Naive thymus-derived CD4-positive, alpha-beta T cell (primary cell): ENCODE measurements around the gene SLC22A8. TPM values are rescaled to one million over a fixed set of nuclear protein-coding genes. Genes with fewer than 3 reads are reported as not detected.

ENCODE experiments used
- ATAC-seq: fragments of 150-1000 bp; cut with Tn5 transposase; 2 replicates; pipeline ENCODE4 v1.10.0; 2021; ENCODE audit warnings: mild to moderate bottlenecking, moderate library complexity
- CTCF ChIA-PET: fragments of 350-600 bp; sonication (Branson Sonifier 250); formaldehyde crosslinking; loops from one replicate; lab custom pipeline; 2021; ENCODE audit warnings: antibody characterized with exemption; lab: Charles Lee
- POLR2A ChIA-PET: fragments of 350-600 bp; sonication (Branson Sonifier 250); formaldehyde crosslinking; loops from one replicate; lab custom pipeline; 2021; ENCODE audit warnings: antibody characterized with exemption, inconsistent platforms; lab: Charles Lee
- DNase-seq, 9 donors: peaks; one replicate each; pipeline versions ENCODE4 v3.0.0 to v3.0.0-alpha.2; 2020 to 2022; ENCODE audit warnings: mixed read lengths in 1 of 9
- H3K27ac ChIP-seq: one replicate; pipeline ENCODE4 v1.7.0; 2013; ENCODE audit warnings: mild to moderate bottlenecking, low read depth, low read length, moderate library complexity
- H3K27me3 ChIP-seq, 2 donors: one replicate each; pipeline ENCODE4 v1.7.0; 2013; ENCODE audit warnings: low read length in 2 of 2, mild to moderate bottlenecking in 2 of 2, moderate library complexity in 2 of 2; ENCODE audit not compliant: control insufficient read depth in 2 of 2, insufficient read depth in 2 of 2
- H3K36me3 ChIP-seq, 3 experiments: 1 replicate in 2 of 3; 2 replicates in 1 of 3; pipeline ENCODE4 v1.7.0; 2013; ENCODE audit warnings: low read length in 3 of 3, mild to moderate bottlenecking in 3 of 3, moderate library complexity in 1 of 3; ENCODE audit not compliant: insufficient read depth in 3 of 3, control insufficient read depth in 2 of 3
- H3K4me1 ChIP-seq, 2 donors: one replicate each; pipeline ENCODE4 v1.7.0; 2013; ENCODE audit warnings: low read length in 2 of 2, mild to moderate bottlenecking in 2 of 2, moderate library complexity in 1 of 2; ENCODE audit not compliant: control insufficient read depth in 2 of 2, insufficient read depth in 2 of 2
- H3K4me3 ChIP-seq: 2 replicates; pipeline ENCODE4 v1.7.0; 2013; ENCODE audit warnings: mild to moderate bottlenecking, low read length
- H3K9me3 ChIP-seq, 3 experiments: 1 replicate in 2 of 3; 2 replicates in 1 of 3; pipeline ENCODE4 v1.7.0; 2013; ENCODE audit warnings: low read length in 3 of 3; ENCODE audit not compliant: control insufficient read depth in 2 of 3
- H3K27ac Mint-ChIP-seq, 9 donors: one replicate each; pipeline ENCODE4 v1.8.0; 2020 to 2022; ENCODE audit warnings: mixed read lengths in 9 of 9, mild to moderate bottlenecking in 8 of 9, moderate library complexity in 5 of 9, inconsistent platforms in 2 of 9
- H3K27me3 Mint-ChIP-seq, 5 donors: one replicate each; pipeline ENCODE4 v1.8.0; 2021 to 2022; ENCODE audit warnings: mixed read lengths in 5 of 5, mild to moderate bottlenecking in 1 of 5
- H3K36me3 Mint-ChIP-seq, 5 donors: one replicate each; pipeline ENCODE4 v1.8.0; 2020 to 2022; ENCODE audit warnings: mixed read lengths in 5 of 5, mild to moderate bottlenecking in 3 of 5, inconsistent platforms in 1 of 5
- H3K4me1 Mint-ChIP-seq, 7 donors: one replicate each; pipeline ENCODE4 v1.8.0; 2020 to 2022; ENCODE audit warnings: mixed read lengths in 7 of 7, mild to moderate bottlenecking in 3 of 7, inconsistent platforms in 1 of 7
- H3K4me3 Mint-ChIP-seq, 10 donors: one replicate each; pipeline ENCODE4 v1.8.0; 2020 to 2022; ENCODE audit warnings: mild to moderate bottlenecking in 10 of 10, mixed read lengths in 10 of 10, moderate library complexity in 6 of 10, inconsistent platforms in 2 of 10
- H3K9me3 Mint-ChIP-seq, 11 donors: one replicate each; pipeline ENCODE4 v1.8.0; 2020 to 2022; ENCODE audit warnings: mixed read lengths in 11 of 11, mild to moderate bottlenecking in 4 of 11, inconsistent platforms in 1 of 11, moderate library complexity in 1 of 11
- intact Hi-C, 2 donors: fragments of 100-400 bp; cut with micrococcal nuclease; formaldehyde crosslinking; loops; one replicate each; pipeline ENCODE4 v1.15.1; 2023
- polyA plus RNA-seq, 2 donors: library from polyadenylated mRNA; unstranded; fragments of 300-500 nt; fragmentation: Illumina TruSeq; gene quantifications; one replicate each; pipeline ENCODE4 v1.2.3, GENCODE V29; 2021
- total RNA-seq, 6 experiments: library from RNA in 5 of 6; stranded (reverse) in 5 of 6; gene quantifications; 1 replicate in 5 of 6; 2 replicates in 1 of 6; pipeline ENCODE4 v1.2.3 and lab custom pipeline; 2021 to 2026

Gene SLC22A8
- total and polyA plus RNA-seq, 7 experiments from 2014 or later: not detected

GRCh38 chr11:62996271-62996670 lies 19.4 kb downstream of the SLC22A8 start:
- Histone ChIP-seq H3K27ac (no peak overlapping the region), H3K9me3 (no peaks in the 10 kb centered on the region), H3K4me1 (no peaks in the 10 kb centered on the region), H3K27me3 (no peaks in the 10 kb centered on the region), H3K36me3 (no peaks in the 10 kb centered on the region), H3K4me3 (no peak overlapping the region)
- intact Hi-C loops: no loop called here
- no peaks in the 10 kb centered on the region for H3K36me3 Mint-ChIP-seq
- peaks cover 2 to 30% (median 12%) of the 10 kb centered on the region in 5 donors for H3K27me3 Mint-ChIP-seq
- POLR2A ChIA-PET: no interaction called here
- no peak overlapping the region for H3K27ac Mint-ChIP-seq
- CTCF ChIA-PET: no interaction called here
- no peaks in the 10 kb centered on the region for H3K9me3 Mint-ChIP-seq
- peaks cover 0 to 4% (median 0%) of the 10 kb centered on the region in 7 donors for H3K4me1 Mint-ChIP-seq
- no peak for ATAC-seq
- H3K4me3 Mint-ChIP-seq: no peak overlapping the region
- no peak for DNase-seq

GRCh38 chr11:62994775-62995174 lies 20.9 kb downstream of the SLC22A8 start:
- H3K36me3 Mint-ChIP-seq: no peaks in the 10 kb centered on the region
- peaks cover 0 to 30% (median 7%) of the 10 kb centered on the region in 5 donors for H3K27me3 Mint-ChIP-seq
- H3K9me3 Mint-ChIP-seq: no peaks in the 10 kb centered on the region
- DNase-seq (no peak), ATAC-seq (no peak)
- H3K4me1 ChIP-seq: no peaks in the 10 kb centered on the region
- no peak overlapping the region for H3K27ac Mint-ChIP-seq
- H3K27ac ChIP-seq: no peak overlapping the region
- no peaks in the 10 kb centered on the region for H3K36me3 ChIP-seq
- intact Hi-C loops: no loop called here
- H3K4me3 Mint-ChIP-seq: no peak overlapping the region
- ChIA-PET POLR2A (no interaction called here), CTCF (no interaction called here)
- no peaks in the 10 kb centered on the region for H3K9me3 ChIP-seq
- no peaks in the 10 kb centered on the region for H3K27me3 ChIP-seq
- H3K4me3 ChIP-seq: no peak overlapping the region
- H3K4me1 Mint-ChIP-seq: peaks cover 0 to 4% (median 0%) of the 10 kb centered on the region in 7 donors

GRCh38 chr11:62988276-62988675 lies 27.4 kb downstream of the SLC22A8 start:
- ChIA-PET POLR2A (no interaction called here), CTCF (no interaction called here)
- H3K27ac ChIP-seq: no peak overlapping the region
- Mint-ChIP-seq H3K27ac (no peak overlapping the region), H3K9me3 (peaks cover 0 to 1% (median 0%) of the 10 kb centered on the region in 11 donors), H3K36me3 (no peaks in the 10 kb centered on the region), H3K27me3 (peaks cover 0 to 26% (median 2%) of the 10 kb centered on the region in 5 donors), H3K4me3 (no peak overlapping the region), H3K4me1 (no peaks in the 10 kb centered on the region)
- H3K4me1 ChIP-seq: no peaks in the 10 kb centered on the region
- ATAC-seq: no peak
- H3K9me3 ChIP-seq: no peaks in the 10 kb centered on the region
- intact Hi-C loops: no loop called here
- no peak overlapping the region for H3K4me3 ChIP-seq
- no peak for DNase-seq
- no peaks in the 10 kb centered on the region for H3K27me3 ChIP-seq
- no peaks in the 10 kb centered on the region for H3K36me3 ChIP-seq

DNA sequence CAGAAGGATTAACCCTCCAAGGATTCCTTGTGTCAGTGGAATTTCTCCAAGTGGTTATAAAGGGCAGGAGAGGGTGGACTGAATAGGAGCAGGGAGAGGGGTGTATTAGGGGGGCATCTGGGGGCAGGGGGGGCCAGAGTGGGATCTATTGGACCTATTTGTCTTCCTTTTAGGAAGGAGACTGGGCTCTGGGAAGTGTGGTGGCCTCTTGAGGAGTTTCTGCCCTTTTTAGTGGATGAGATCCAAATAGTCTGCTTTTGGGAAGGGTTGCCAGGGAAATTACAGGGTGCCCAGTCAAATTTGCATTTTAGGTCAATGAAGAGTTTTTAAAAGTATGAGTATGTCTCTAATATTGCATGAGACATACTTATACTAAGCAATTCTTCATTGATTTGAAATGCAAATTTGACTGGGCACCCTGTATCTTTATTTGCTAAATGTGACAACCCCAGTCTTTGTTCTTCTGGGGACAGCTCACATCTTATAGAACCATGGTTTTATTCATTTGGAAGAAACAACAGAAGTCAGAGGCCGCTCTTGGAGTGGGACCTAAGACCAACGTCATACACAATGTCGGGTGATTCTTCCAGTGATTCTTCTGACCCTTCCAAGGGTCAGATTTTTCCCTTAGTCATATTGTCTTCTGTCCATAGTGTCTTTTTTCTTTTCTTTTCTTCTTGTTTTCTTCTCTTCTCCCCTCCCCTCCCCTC lies 30.4 kb downstream of the SLC22A8 start:
- intact Hi-C loops: no loop called here
- Mint-ChIP-seq H3K27ac (no peak overlapping the region), H3K36me3 (peaks cover 0 to 2% (median 0%) of the 10 kb centered on the region in 5 donors), H3K27me3 (peaks cover 0 to 16% (median 0%) of the 10 kb centered on the region in 5 donors), H3K4me3 (no peak overlapping the region), H3K9me3 (peaks cover 0 to 3% (median 0%) of the 10 kb centered on the region in 11 donors), H3K4me1 (no peaks in the 10 kb centered on the region)
- Histone ChIP-seq H3K36me3 (no peaks in the 10 kb centered on the region), H3K9me3 (no peaks in the 10 kb centered on the region), H3K4me1 (no peaks in the 10 kb centered on the region), H3K27ac (no peak overlapping the region), H3K27me3 (no peaks in the 10 kb centered on the region), H3K4me3 (no peak overlapping the region)
- CTCF ChIA-PET: no interaction called here
- ATAC-seq (no peak), DNase-seq (no peak)
- POLR2A ChIA-PET: no interaction called here

- intact Hi-C loops: no loop called here
- Mint-ChIP-seq H3K4me1 (no peaks in the 10 kb centered on the region), H3K36me3 (peaks cover 0 to 4% (median 0%) of the 10 kb centered on the region in 5 donors), H3K4me3 (no peak within 1 kb of the TSS), H3K27me3 (peaks cover 0 to 16% (median under 1%) of the 10 kb centered on the region in 5 donors), H3K27ac (no peak within 1 kb of the TSS), H3K9me3 (peaks cover 0 to 5% (median 0%) of the 10 kb centered on the region in 11 donors)
- no peak for ATAC-seq
- Histone ChIP-seq H3K27ac (no peak within 1 kb of the TSS), H3K4me1 (no peaks in the 10 kb centered on the region), H3K36me3 (no peaks in the 10 kb centered on the region), H3K27me3 (no peaks in the 10 kb centered on the region), H3K4me3 (no peak within 1 kb of the TSS), H3K9me3 (no peaks in the 10 kb centered on the region)
- CTCF ChIA-PET: no interaction called here
- POLR2A ChIA-PET: no interaction called here
- no peak for DNase-seq
Measured at GRCh38 chr11:62984451-62984991, 31.1 kb downstream of the SLC22A8 start, which contains the start of gene SLC22A6. Gene SLC22A6 (minus strand): TSS chr11:62984967. CDS start chr11:62984690, 277 bp downstream.

- ATAC-seq (no peak), DNase-seq (no peak)
- POLR2A ChIA-PET: no interaction called here
- no peaks in the 10 kb centered on the region for H3K4me1 ChIP-seq
- intact Hi-C loops: no loop called here
- H3K27me3 ChIP-seq: no peaks in the 10 kb centered on the region
- H3K27ac Mint-ChIP-seq: no peak overlapping the region
- no peaks in the 10 kb centered on the region for H3K36me3 ChIP-seq
- H3K27ac ChIP-seq: no peak overlapping the region
- no peak overlapping the region for H3K4me3 Mint-ChIP-seq
- no peaks in the 10 kb centered on the region for H3K9me3 ChIP-seq
- H3K4me3 ChIP-seq: no peak overlapping the region
- H3K27me3 Mint-ChIP-seq: peaks cover 0 to 19% (median 7%) of the 10 kb centered on the region in 5 donors
- peaks cover 0 to 4% (median 0%) of the 10 kb centered on the region in 5 donors for H3K36me3 Mint-ChIP-seq
- no peaks in the 10 kb centered on the region for H3K4me1 Mint-ChIP-seq
- CTCF ChIA-PET: no interaction called here
- H3K9me3 Mint-ChIP-seq: peaks cover 0 to 5% (median 0%) of the 10 kb centered on the region in 11 donors
Measured at GRCh38 chr11:62983536-62984199, 32.0 kb downstream of the SLC22A8 start.
